Peyer's patch (tissue), 4 donors: ENCODE data around the gene ANKRD53.

Source experiments
- CTCF ChIP-seq, 6 experiments: fragments of 450-650 bp in 4 of 6; fragments of 200-600 bp in 2 of 6; sonication (generic) in 1 of 6; IDR thresholded peaks; one replicate each; pipeline ENCODE4 v1.5.1; 2017 to 2019; ENCODE audit warnings: antibody characterized with exemption in 6 of 6, mild to moderate bottlenecking in 3 of 6, moderate library complexity in 1 of 6
- POLR2A ChIP-seq, 2 donors: fragments of 450-650 bp; IDR thresholded peaks; one replicate each; pipeline ENCODE4 v1.5.1; 2017; ENCODE audit warnings: antibody characterized with exemption in 2 of 2, mild to moderate bottlenecking in 2 of 2, moderate library complexity in 2 of 2

GRCh38 chr2:71004857-71005256 is 26.4 kb downstream of the ANKRD53 start:
- TF ChIP-seq CTCF (IDR thresholded peaks at IDR 0.05) (no peak), POLR2A (IDR thresholded peaks at IDR 0.05) (no peak)
